ENCODE results near the gene PPFIA3.

Gene PPFIA3

DNA sequence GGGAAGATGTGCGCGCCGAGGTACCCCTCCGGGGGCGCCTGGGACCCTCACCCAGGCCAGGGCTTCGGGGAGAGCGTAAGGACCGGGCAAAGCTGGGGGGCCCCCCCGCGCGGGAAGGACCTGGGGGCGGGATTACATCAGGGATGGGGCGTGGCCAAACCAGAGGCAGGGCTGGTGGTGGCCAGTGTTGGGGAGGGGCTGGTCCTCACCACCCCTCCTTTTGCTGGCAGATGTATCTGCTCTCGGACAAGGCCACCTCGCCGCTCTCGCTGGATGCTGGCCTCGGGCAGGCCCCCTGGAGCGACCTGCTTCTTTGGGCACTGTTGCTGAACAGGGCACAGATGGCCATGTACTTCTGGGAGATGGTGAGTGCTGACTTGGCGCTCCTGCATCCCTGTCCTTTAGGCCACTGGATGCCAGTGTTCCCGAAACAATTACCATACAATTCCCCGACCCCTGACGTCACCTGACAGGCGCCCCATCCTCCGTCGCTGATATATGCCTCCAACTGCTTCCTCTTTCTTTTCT lies 63.6 kb downstream of the PPFIA3 start:
- DNase-seq (ENCODE audit: low spot score): no peak

- no peak for DNase-seq (ENCODE audit: low spot score)
These were observed 66.8 kb downstream of the PPFIA3 start for GRCh38 chr19:49186108-49186507.

DNA sequence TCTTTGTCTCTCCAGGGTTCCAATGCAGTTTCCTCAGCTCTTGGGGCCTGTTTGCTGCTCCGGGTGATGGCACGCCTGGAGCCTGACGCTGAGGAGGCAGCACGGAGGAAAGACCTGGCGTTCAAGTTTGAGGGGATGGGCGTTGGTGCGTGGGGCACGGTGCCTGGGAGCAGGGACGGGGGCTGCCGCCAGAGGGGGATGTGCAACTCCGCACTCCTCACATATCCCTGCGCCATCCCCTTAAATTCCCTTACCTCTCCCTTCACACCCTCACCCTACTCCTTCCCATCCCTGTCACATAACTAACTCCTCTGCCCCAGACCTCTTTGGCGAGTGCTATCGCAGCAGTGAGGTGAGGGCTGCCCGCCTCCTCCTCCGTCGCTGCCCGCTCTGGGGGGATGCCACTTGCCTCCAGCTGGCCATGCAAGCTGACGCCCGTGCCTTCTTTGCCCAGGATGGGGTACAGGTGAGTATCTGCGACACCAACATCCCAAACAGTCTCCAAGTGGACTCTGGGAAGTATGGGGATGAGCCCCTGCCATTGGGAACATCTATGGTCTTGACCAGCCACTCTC lies 69.4 kb downstream of the PPFIA3 start:
- DNase-seq (ENCODE audit: low spot score): no peak

DNA sequence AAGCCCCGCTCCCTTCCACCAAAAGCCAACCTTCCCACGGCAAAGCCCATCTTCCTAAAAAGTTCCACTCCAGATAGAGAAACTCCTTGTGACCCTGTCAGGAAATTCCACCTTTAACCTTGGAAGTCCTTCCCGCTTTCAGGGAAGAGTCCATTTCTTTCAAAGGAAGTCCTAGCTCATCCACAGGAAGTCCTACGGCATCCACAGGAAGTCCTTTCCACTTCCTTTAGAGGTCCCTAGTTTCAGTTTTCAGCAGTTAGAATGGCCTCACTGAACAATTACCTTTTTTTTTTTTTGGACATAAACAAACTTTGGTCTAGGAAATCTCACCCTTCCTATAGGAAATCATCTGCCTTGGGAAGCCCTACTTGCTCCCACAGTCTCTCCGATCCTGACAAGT lies 69.9 kb downstream of the PPFIA3 start:
- DNase-seq (ENCODE audit: low spot score): no peak

GRCh38 chr19:49190781-49191180 lies 71.4 kb downstream of the PPFIA3 start:
- no peak for DNase-seq (ENCODE audit: low spot score)

GRCh38 chr19:49193822-49194394 lies 74.6 kb downstream of the PPFIA3 start:
- no peak for DNase-seq (ENCODE audit: low spot score)

GRCh38 chr19:49194408-49194807 lies 75.1 kb downstream of the PPFIA3 start:
- no peak for DNase-seq (ENCODE audit: low spot score)

DNA sequence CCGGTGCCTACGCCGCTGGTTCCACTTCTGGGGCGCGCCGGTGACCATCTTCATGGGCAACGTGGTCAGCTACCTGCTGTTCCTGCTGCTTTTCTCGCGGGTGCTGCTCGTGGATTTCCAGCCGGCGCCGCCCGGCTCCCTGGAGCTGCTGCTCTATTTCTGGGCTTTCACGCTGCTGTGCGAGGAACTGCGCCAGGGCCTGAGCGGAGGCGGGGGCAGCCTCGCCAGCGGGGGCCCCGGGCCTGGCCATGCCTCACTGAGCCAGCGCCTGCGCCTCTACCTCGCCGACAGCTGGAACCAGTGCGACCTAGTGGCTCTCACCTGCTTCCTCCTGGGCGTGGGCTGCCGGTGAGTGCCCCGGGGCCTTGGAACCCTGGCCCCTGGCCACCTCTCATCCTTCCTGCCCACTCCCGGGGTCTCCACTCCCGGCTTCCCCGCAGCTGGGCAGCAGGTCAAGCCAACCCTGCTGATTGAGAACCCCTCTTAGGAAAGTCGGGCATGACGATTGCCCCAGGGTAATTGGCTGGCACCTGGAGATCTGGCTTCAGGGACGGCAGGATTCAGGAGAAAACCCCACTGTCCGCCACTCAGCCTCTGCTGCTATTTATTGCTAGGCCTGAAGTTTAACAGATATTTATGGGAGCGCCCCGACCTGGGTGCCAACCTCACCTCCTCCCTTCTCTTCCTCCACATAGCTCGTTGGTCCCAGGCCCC lies 77.3 kb downstream of the PPFIA3 start:
- DNase-seq (ENCODE audit: low spot score): no peak

DNA sequence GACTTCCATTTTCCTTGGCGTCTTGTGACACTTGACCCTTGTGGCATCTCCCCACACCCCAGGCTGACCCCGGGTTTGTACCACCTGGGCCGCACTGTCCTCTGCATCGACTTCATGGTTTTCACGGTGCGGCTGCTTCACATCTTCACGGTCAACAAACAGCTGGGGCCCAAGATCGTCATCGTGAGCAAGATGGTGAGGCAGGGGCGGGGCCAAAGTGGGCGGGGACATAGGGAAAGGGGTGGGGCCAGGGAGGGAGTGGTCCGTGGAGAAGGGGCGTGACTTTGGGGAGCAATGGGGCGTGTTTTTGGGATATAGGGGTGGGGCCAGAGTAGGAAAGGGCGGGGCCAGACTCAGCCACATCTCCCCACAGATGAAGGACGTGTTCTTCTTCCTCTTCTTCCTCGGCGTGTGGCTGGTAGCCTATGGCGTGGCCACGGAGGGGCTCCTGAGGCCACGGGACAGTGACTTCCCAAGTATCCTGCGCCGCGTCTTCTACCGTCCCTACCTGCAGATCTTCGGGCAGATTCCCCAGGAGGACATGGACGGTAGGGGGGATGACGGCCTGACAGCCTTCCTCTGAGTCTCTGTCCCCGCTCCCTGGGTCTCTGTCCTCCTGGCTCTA lies 81.0 kb downstream of the PPFIA3 start:
- DNase-seq (ENCODE audit: low spot score): peak; percentile 52

Measured in GM03348 (cell line).